HG03060 (cell line): ENCODE data around the gene SPO11.
"Not testable (repeated sequence)": the region's sequence is repeated elsewhere in the genome, so short reads cannot be mapped to it uniquely, and the experiment has no call there.

Experiments used
- ATAC-seq: cut with Tn5 transposase; IDR thresholded peaks from one replicate; pipeline ENCODE4 v1.9.1; 2021; ENCODE audit warnings: low read depth, moderate number of reproducible peaks; ENCODE audit not compliant: unreplicated experiment

The SPO11 gene

DNA sequence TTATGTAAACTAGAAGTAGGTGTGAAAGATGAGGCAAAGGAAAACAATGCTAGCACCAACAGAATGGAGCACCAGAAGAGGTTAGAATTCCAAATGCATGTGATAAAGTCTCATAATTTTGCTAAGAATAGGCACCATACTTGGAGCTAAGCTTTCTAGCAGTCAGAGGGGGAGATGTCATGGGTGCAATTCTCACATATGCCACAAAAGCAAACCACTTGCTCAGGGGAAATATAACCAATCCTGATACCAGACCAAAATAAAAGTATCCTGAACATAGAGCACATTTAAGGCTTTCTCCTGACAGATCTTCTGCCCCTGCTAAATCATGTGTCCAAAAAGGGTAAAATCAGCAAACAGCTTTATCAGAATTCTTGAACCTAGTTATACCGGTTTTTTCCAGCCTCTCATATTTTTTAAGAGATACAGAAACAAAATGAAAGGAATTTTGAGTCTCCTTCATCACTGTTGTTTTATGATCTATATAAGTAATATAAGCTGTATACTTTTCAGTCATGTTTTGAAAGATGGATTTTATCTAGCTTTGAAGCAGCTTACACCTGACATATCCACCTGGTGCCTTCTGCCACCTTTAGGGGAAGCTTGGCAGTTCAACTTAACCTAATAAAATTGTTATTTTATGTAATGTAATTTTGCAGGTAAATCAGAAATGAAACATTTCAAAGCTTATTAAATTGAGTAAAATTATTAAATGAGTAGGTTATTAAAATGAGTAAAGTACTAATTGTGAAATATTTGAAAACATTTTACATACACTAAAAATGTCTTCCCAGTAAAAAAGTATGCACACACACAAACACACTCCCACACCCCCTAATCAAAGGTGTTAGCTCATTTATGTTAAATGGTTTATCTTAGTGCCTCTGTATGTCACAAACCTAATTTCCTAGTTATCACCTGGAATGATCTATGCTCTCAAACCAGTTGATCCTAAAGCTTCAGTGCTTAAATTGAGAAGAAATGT lies 2.8 kb downstream of the SPO11 start:
- ATAC-seq = no peak

GRCh38 chr20:57335392-57335791 lies 5.8 kb downstream of the SPO11 start:
- no peak for ATAC-seq

- ATAC-seq = no peak
Measured at GRCh38 chr20:57341663-57342062, 12.1 kb downstream of the SPO11 start.

GRCh38 chr20:57342829-57343228 lies 13.2 kb downstream of the SPO11 start:
- ATAC-seq = no peak

- no peak for ATAC-seq
Measured at GRCh38 chr20:57346477-57346876, 16.9 kb downstream of the SPO11 start.

- ATAC-seq = no peak
Measured at GRCh38 chr20:57347393-57347792, 17.8 kb downstream of the SPO11 start.

GRCh38 chr20:57348200-57348921 lies 18.8 kb downstream of the SPO11 start:
- ATAC-seq = not testable (repeated sequence)

- not testable (repeated sequence) for ATAC-seq
Measured at GRCh38 chr20:57348922-57349574, 19.4 kb downstream of the SPO11 start.

- ATAC-seq = no peak
Measured at GRCh38 chr20:57350081-57350710, 20.6 kb downstream of the SPO11 start.

DNA sequence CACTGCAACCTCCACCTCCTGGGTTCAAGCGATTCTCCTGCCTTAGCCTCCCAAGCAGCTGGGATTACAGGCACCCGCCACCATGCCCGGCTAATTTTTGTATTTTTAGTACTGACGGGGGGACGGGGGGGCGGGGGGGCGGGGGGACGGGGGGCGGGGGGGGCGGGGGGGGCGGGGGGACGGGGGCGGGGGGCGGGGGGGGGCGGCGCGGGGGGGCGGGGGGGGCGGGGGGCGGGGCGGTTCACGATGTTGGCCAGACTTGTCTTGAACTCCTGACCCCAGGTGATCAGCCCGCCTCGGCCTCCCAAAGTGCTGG lies 21.1 kb downstream of the SPO11 start:
- ATAC-seq = not testable (repeated sequence)

DNA sequence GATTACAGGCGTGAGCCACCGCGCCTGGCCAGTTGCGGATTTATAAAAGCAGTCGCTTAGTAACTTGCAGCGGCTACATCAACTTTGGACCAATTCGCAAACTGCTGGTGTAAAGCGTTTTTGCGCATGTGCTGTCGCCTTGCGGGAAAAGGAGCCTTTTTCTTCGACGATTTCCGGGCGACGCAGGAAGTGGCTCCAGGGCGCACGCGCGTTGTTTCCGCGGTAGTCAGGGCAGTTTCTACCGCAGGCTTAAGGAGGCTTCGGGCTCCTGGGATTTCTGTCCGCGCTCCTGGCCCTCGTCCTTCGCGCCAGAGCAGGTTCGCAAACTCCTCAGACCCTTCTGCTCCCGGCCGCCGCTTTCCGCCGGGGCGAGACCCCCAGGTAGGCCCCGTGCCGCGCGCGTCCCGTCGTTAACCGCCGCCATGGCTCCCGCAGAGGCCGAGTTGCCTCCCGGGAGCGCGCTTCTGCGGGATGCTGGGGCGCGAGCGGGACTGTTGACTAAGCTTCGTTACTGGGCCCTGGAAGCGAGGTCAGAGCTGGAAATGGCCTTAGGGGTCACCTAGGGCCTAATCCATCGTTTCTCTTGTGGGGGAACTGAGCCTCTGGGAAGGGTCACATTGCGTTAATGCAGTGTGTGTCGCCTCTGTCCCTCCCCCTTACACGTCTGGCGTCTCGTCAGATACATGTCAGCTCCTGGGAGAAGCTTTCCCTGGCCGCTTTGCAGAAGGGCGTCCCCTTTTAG lies 21.6 kb downstream of the SPO11 start, which contains the start of gene RAE1:
Gene RAE1, plus strand, starts transcription at position 214 of the 742 bp plus-strand sequence. CDS start 2,784 bp downstream, outside the sequence.
- no peak for ATAC-seq

DNA sequence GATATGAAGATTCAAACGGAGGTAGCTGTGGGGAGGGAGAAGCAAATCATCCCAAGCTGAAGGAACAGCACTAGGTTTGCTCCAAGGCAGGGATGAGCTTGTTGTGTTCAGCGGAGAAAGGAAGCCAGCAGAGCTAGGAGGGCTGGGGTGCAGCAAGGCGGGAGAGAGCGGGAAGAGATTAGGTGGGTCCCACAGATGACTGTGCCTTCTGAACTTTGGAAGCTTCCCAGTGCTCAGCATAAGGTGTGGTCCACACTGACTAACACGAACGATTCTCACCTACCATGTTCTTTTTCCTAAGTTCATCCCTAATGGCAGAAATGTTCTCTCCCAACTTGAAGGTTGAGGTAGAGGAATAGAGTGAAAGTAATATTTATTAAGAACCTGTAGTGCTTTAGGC lies 22.7 kb downstream of the SPO11 start:
- ATAC-seq = no peak

- no peak for ATAC-seq
Measured at GRCh38 chr20:57353351-57353750, 23.7 kb downstream of the SPO11 start.

- ATAC-seq = no peak
Measured at GRCh38 chr20:57361517-57361916, 31.9 kb downstream of the SPO11 start.

- no peak for ATAC-seq
Measured at GRCh38 chr20:57364451-57364850, 34.8 kb downstream of the SPO11 start.

- ATAC-seq = no peak
Measured at GRCh38 chr20:57369596-57369995, 40.0 kb downstream of the SPO11 start.

DNA sequence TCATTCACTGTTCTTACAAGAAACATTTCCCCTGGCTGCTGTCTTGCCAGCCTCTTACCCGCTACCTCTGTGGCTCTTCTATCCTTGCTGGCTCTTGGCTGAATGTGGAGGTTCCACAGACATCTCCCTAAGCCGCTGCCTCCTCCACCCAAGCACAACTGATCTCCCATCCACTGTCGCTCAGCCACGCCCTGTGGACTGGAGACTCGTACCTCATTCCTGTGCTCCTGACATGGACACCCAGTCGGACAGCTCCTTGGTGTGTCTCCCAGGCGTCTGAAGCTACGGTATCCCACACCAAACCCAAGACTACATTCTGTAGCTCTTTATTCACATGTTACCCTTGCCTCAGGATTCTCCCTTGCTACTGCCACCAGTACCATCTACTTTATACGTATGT lies 40.7 kb downstream of the SPO11 start:
- ATAC-seq = no peak

DNA sequence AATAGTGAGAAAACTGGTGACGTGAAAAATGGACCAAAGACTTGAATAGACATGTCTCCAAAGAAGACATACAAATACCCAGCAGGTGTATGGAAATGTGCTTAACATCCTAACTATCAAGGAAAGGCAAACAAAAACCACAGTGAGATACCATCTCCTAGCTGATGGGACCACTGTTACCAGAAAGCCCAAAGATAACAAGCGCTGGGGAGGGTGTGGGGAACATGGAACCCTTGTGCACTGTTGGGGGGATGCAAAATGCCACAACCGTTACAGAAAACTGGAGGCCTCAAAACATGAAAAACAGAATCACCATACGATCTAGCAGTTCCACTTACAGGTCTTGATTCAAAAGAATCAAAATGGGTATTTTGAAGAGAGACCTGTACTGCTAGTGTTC lies 41.8 kb downstream of the SPO11 start:
- no peak for ATAC-seq

DNA sequence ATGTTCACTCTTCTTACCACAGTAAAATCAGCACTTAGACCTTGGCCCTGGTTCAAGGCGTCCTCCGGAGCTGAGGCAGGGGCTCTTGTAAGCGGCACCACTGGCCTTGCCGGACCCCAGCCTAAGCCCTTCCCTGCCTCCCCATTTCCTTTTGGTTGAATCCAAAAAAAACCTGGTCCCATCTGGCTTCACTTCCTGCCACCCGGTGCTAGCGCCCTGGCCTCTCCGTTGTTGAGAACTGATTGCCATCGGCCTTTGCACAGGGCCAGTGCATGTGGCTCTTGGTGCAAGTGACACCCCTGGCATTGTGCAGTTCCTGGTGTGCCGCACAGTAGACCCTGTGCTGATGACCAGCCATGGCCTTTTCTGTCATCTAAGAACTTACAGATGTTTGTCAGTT lies 42.6 kb downstream of the SPO11 start:
- ATAC-seq = no peak
